GM12891 (cell line): ENCODE data around the gene FILIP1L.

ENCODE experiments used
- DNase-seq: peaks from one replicate; pipeline ENCODE4 v3.0.0; 2011; ENCODE audit warnings: low spot score; ENCODE audit not compliant: insufficient read length
- FAIRE-seq: peaks from 2 replicates; lab custom pipeline; 2011; peaks lifted over from hg19 to GRCh38; lab: Jason Lieb, UNC
- PAX5 ChIP-seq: IDR thresholded peaks from 2 replicates; pipeline ENCODE4 v1.6.1; 2011; ENCODE audit warnings: low read length, moderate library complexity, mild to moderate bottlenecking; ENCODE audit not compliant: insufficient read depth, severe bottlenecking
- POLR2A ChIP-seq: IDR thresholded peaks from 2 replicates; pipeline ENCODE4 v1.6.1; 2011; ENCODE audit warnings: low read depth, low read length, control low read depth
- POLR2AphosphoS5 ChIP-seq: IDR thresholded peaks from 2 replicates; pipeline ENCODE4 v1.6.1; 2011; ENCODE audit warnings: low read depth, low read length, control low read depth
- POU2F2 ChIP-seq: IDR thresholded peaks from 2 replicates; pipeline ENCODE4 v1.6.1; 2011; ENCODE audit warnings: low read depth, mild to moderate bottlenecking, control low read depth, low read length, moderate library complexity
- SPI1 ChIP-seq: IDR thresholded peaks from 2 replicates; pipeline ENCODE4 v1.6.1; 2011; ENCODE audit warnings: low read depth, low read length, control low read depth
- TAF1 ChIP-seq: IDR thresholded peaks from 2 replicates; pipeline ENCODE4 v1.6.1; 2011; ENCODE audit warnings: low read depth, low read length, control low read depth

FILIP1L gene

DNA sequence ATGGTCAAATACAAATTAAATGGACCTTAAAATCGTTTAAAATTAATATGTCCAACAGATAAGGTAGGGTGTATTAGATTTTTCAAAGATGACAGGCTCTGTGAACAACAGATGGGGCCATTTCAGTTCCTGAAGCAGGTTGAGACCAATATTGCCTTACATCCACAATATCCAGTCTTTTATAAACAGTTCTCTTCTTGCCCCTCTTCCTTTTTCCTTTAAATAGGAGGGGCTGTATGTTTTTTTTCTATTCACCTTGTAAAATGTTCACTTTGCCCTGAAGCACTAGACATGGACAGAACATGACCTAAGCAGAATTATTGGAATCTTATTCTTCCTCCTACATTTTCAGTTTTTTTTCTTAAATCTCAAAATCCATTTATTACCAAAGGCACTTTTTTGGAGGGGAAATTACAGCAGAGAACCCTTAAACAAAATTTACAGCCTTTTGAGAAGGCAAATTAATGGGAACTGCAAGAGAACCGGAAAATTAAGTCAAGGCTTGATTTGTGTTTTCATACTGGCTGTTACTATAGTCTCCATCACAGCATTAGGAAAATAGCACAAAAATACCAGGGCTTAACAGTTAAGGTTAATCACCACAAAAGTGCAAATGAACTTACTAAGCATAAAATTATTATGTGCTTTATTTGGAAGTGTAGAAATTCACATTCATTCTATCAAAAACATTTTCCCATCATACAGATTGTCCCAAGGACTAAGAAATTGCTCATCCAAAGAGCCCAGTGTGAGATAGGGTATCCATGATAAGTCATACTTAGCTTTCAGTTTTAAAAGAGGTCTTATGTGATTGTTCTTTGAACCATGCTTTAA is 240.8 kb downstream of the FILIP1L start:
- TF ChIP-seq POLR2A (no peak), PAX5 (no peak), POU2F2 (no peak), POLR2AphosphoS5 (no peak), SPI1 (no peak), TAF1 (no peak)
- FAIRE-seq (no peak), DNase-seq (no peak)

DNA sequence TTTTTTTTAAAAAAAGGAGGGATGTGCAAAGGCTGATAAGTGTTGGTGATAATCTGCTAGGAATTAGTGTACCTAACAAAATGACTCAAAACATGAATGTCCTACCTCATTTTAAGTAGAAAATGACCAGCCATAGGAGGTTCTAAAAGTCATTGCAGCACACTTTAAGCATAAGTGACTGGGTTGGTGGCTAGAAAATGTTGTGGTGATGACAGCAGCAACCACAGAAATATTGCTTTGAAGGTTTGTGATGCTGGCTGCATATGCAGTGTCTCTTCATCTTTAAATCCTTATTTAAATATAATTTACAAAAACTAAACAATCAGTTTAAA is 241.4 kb downstream of the FILIP1L start:
- DNase-seq (no peak), FAIRE-seq (peak; percentile 45)
- TF ChIP-seq POLR2A (no peak), POU2F2 (peak; percentile 63; the same call in 1 of the 2 replicates), SPI1 (no peak), POLR2AphosphoS5 (no peak)

DNA sequence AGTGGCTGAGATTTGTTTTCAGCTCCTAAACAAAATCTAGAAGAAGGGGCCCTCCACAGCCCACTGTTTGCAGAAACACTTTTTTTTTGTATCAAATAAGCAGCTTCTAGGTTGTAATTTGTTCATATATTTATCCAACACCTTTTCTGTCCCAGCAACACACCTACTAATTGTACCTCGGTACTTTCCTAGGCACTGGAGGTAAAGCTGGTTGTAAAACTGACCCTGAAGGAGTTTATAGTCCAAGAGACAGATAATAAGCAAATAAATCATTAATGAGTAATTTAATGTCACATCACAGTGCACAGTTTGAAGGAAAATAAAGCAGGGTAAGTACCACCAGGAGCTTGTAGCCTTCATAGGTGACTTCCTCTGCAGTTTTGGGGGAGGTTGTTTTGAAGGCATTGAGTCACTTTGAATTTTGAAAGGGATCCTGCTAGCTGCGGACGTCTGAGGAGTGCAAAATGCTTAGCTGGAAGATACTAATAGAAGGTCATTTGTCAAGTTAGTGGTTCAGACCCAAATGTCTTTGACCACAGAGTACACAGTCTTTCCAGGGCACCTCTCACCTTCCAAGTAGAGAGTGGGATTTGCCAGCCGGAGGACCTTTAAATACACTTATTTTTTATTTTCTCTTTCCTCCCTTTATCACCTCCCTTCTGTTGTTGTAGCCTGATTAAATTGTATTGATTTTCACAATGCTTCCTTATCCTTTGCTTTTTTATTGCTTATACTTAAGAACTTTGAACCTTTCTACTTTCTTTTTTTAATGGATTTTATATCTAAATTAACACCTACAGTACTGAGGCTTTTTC is 242.9 kb downstream of the FILIP1L start:
- TF ChIP-seq TAF1: no peak
- no peak for TF ChIP-seq SPI1
- TF ChIP-seq POLR2AphosphoS5: no peak
- no peak for TF ChIP-seq PAX5
- no peak for TF ChIP-seq POLR2A
- DNase-seq: no peak
- no peak for FAIRE-seq

DNA sequence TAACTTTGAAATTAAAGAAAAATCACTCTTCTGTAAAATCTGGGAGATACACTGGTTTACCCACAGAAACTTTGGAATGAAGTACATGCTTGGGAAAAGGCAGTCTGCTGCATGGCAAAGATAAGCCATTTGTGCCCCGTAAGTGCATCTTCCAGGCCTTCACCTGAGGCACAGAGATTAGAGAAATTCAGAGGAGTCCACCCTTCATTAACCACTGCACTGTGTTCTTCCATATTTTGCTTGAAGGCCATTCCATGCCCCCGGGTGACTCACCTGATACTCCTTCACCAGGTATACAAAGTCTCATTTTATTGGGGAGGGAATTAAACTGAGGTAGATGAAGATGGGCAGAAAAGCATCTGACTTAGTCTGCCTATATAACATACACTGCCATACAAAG is 243.6 kb downstream of the FILIP1L start:
- DNase-seq: no peak
- no peak for TF ChIP-seq POLR2A
- no peak for TF ChIP-seq POLR2AphosphoS5
- no peak for TF ChIP-seq PAX5
- no peak for TF ChIP-seq SPI1
- TF ChIP-seq POU2F2: no peak
- FAIRE-seq: no peak

DNA sequence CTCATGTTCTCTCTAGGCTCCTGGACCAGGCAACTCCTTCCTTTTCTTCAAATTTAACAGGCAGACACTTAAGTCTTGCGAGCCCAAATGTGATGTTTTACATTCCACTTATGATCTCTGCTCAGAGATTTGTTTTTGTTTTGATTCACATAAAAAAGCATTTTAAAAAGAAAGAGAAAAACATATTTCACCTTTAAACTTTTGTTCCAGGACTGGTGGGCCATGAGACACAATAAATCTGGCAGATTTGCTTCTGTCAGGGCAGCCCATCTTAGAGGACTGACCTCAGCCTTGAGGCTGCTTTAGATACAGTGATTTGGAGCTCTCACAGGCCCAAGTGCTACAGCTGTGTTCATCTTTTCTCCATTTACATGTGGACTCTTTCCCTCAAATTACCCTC is 244.7 kb downstream of the FILIP1L start:
- FAIRE-seq: no peak
- no peak for DNase-seq
- TF ChIP-seq POLR2AphosphoS5: no peak
- no peak for TF ChIP-seq POLR2A
- TF ChIP-seq TAF1: no peak
- no peak for TF ChIP-seq POU2F2
- TF ChIP-seq SPI1: no peak

DNA sequence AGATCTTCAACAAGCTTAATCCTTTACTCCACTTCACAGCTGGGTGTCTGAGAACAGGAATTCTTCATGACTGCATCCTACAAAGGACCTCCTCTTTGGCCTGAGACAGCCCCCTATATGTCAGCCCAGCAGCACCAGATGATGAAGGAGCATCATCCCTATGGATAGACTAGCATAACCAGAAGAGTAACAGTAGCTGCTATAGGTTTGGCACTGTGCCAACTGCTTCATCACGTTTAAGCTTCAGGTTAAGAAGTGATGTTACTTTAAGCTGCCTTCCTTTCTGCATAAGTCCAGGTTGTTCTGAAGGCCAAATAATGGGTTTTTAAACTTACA is 246.0 kb downstream of the FILIP1L start:
- TF ChIP-seq POU2F2 (no peak), POLR2AphosphoS5 (no peak), SPI1 (no peak), PAX5 (no peak), TAF1 (no peak), POLR2A (no peak)
- DNase-seq (no peak), FAIRE-seq (no peak)

DNA sequence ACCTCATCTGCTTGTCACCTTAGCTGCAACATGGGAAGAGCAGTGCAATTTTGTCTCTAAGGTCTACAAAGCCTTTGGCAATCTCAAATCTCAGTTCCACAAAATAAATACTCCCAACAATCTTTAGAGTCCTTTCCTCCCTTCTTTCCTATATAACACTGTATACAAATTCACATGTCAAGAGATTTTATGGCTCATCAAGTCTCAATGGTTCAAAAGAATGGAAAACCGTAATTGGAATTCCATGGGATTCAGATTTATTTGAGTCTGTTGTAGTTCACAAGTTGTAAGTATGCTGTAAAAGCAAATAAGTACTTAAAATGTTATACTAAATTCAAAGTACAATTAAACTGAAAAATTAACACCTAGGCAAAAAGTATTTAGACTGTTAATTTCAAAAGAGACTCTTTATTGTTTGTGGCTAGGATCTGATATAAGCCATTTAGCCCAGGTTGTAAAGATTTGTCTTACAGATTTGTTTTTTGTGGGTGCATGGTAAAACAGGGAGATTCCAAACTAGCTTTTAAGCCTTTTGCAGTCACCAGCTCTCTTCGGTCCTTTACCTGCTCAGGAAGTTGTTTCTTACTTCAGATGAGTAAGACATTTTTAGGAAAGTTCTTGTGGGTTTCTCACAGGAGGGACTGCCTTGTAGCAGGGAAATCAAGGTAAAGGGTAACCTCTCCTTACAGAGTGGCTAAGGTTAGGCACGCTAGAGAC is 246.5 kb downstream of the FILIP1L start:
- DNase-seq: no peak
- FAIRE-seq: peak; percentile 85
- TF ChIP-seq SPI1 (no peak), PAX5 (no peak), POLR2A (no peak), TAF1 (no peak), POU2F2 (no peak), POLR2AphosphoS5 (no peak)

DNA sequence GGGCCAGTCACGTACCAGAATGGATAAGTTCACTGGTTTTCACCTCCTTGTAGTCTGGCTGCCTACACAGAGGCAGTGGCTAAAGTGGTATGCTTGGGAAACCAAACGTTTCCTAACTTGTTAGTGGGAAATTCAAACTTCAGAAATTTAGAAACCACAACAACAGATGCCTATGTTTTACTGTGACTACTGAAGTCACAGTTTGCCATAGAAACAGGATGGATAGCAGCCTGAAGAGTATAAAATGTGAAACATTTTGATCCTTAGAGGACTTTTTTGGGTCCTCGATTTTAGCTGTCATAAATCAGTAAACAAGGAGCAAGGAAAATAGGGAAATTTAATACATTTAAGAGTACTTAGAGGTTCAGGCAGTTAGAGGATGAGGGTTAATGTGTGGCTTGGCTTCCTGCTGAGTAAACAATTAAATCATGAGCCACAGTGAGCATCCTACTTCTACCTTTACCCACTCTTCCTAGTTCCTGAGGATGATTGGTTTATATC is 248.0 kb downstream of the FILIP1L start:
- FAIRE-seq: no peak

DNA sequence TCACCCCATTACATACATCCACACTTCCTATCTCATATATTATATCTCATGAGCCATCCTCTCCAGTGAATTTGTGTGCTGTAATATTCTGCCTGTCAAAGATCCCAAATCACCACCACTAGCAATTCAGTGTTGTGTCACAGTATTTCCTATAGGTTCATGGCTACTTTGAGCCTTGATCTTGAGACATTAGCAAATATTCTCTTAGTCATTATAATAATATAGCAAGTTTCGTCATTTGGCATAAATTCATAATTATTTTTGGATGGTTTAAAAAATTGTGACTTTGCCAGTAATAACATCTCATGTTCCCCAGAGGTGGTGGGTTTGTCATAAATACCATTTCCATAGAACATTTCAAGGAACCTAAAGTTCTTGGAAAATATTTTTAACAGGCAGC is 249.0 kb downstream of the FILIP1L start:
- FAIRE-seq: no peak
- TF ChIP-seq TAF1 (no peak), POLR2AphosphoS5 (no peak), POU2F2 (no peak)
- no peak for DNase-seq

More for the DNA sequence above, 248.0 kb downstream of the FILIP1L start:
- TF ChIP-seq PAX5: no peak
- DNase-seq: no peak
